ENCODE data around the gene EQTN.

DNA sequence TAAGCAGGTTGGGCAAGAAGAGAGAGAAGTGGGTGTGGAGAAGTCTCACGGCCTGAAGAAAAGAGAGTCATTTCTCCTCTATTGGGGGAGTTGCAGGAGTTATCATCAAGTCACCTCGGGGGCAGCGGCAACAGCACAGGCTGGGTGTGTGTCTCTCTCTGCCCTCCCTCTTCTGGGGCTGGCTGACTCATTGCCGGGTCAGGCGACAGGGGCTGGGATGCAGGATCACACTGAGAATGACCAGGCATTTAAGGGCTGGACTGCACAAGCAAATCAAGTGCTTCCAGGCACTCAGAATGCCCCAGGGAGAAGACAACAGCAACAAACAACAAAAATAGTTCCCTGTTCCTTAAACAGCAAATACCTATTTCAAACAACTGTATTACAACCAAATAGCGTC lies 6.3 kb upstream of the EQTN start:
- TF ChIP-seq POLR2A (IDR thresholded peaks at IDR 0.05; ENCODE audit: low read depth, low read length) (no peak), NR2C2 (IDR thresholded peaks at IDR 0.05; ENCODE audit: borderline replicate concordance, control insufficient read depth, insufficient read length, low read depth) (no peak), CREM (IDR thresholded peaks at IDR 0.05; ENCODE audit: low read depth) (no peak), ZNF24 (IDR thresholded peaks at IDR 0.05) (no peak), TARDBP (IDR thresholded peaks at IDR 0.05; ENCODE audit: borderline replicate concordance) (no peak), HDGF (IDR thresholded peaks at IDR 0.05) (no peak), POU2F2 (IDR thresholded peaks at IDR 0.05; ENCODE audit: borderline replicate concordance, low read depth, low read length) (no peak), HCFC1 (IDR thresholded peaks at IDR 0.05; ENCODE audit: low read length) (no peak), POLR2AphosphoS5 (IDR thresholded peaks at IDR 0.05; ENCODE audit: low read length) (no peak)
- TF ChIP-seq, protein P1, sequence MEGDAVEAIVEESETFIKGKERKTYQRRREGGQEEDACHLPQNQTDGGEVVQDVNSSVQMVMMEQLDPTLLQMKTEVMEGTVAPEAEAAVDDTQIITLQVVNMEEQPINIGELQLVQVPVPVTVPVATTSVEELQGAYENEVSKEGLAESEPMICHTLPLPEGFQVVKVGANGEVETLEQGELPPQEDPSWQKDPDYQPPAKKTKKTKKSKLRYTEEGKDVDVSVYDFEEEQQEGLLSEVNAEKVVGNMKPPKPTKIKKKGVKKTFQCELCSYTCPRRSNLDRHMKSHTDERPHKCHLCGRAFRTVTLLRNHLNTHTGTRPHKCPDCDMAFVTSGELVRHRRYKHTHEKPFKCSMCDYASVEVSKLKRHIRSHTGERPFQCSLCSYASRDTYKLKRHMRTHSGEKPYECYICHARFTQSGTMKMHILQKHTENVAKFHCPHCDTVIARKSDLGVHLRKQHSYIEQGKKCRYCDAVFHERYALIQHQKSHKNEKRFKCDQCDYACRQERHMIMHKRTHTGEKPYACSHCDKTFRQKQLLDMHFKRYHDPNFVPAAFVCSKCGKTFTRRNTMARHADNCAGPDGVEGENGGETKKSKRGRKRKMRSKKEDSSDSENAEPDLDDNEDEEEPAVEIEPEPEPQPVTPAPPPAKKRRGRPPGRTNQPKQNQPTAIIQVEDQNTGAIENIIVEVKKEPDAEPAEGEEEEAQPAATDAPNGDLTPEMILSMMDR (IDR thresholded peaks at IDR 0.05 in 2 of 3, conservative IDR thresholded peaks at IDR 0.05 in 1 of 3; ENCODE audit: control insufficient read depth in 2 of 3, extremely low read depth in 1 of 3, insufficient read depth in 1 of 3, low read depth in 3 of 3, low read length in 3 of 3), result no peak
- TF ChIP-seq, protein P2, sequence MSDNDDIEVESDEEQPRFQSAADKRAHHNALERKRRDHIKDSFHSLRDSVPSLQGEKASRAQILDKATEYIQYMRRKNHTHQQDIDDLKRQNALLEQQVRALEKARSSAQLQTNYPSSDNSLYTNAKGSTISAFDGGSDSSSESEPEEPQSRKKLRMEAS (IDR thresholded peaks at IDR 0.05; ENCODE audit: low read depth, low read length), result no peak
